ENCODE measurements around the gene TWIST2.

DNA sequence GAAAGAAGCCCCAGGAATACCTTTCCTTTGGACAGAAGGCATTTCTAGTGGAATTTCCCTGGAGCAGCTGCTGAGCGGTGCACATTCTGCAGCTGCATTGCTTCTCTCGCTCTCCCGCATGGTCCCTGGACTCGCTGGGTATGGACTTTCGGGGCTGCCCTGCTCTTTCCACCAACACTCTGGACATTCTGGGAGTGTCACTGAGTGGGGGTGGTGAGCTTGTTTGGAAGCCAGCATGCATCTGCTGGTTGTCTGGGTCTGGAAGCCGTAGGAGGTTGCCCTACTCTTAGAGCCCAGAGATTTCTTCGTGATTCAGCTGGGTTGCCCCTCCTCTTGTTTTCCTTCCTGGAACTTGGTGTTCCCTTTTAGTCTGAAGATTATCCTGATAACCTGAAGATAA lies 52.6 kb downstream of the TWIST2 start:
- TF ChIP-seq CREB1 (IDR thresholded peaks at IDR 0.05; ENCODE audit: low read depth) (no peak), TAF1 (IDR thresholded peaks at IDR 0.05; ENCODE audit: low read depth) (no peak), RAD21 (IDR thresholded peaks at IDR 0.05; ENCODE audit: low read depth) (no peak), CEBPB (IDR thresholded peaks at IDR 0.05) (no peak), YY1 (IDR thresholded peaks at IDR 0.05; ENCODE audit: low read depth) (no peak), EGR1 (IDR thresholded peaks at IDR 0.05) (no peak), EP300 (IDR thresholded peaks at IDR 0.05; ENCODE audit: borderline replicate concordance) (no peak), TEAD4 (IDR thresholded peaks at IDR 0.05) (no peak), TCF12 (IDR thresholded peaks at IDR 0.05; ENCODE audit: low read depth) (no peak), NFIC (IDR thresholded peaks at IDR 0.05) (no peak), FOXM1 (IDR thresholded peaks at IDR 0.05; ENCODE audit: borderline replicate concordance, low read depth) (no peak), ZBTB7A (IDR thresholded peaks at IDR 0.05; ENCODE audit: low read depth) (no peak)
- TF ChIP-seq, protein P1, sequence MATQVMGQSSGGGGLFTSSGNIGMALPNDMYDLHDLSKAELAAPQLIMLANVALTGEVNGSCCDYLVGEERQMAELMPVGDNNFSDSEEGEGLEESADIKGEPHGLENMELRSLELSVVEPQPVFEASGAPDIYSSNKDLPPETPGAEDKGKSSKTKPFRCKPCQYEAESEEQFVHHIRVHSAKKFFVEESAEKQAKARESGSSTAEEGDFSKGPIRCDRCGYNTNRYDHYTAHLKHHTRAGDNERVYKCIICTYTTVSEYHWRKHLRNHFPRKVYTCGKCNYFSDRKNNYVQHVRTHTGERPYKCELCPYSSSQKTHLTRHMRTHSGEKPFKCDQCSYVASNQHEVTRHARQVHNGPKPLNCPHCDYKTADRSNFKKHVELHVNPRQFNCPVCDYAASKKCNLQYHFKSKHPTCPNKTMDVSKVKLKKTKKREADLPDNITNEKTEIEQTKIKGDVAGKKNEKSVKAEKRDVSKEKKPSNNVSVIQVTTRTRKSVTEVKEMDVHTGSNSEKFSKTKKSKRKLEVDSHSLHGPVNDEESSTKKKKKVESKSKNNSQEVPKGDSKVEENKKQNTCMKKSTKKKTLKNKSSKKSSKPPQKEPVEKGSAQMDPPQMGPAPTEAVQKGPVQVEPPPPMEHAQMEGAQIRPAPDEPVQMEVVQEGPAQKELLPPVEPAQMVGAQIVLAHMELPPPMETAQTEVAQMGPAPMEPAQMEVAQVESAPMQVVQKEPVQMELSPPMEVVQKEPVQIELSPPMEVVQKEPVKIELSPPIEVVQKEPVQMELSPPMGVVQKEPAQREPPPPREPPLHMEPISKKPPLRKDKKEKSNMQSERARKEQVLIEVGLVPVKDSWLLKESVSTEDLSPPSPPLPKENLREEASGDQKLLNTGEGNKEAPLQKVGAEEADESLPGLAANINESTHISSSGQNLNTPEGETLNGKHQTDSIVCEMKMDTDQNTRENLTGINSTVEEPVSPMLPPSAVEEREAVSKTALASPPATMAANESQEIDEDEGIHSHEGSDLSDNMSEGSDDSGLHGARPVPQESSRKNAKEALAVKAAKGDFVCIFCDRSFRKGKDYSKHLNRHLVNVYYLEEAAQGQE (IDR thresholded peaks at IDR 0.05; ENCODE audit: low read depth): no peak
- TF ChIP-seq, protein P2, sequence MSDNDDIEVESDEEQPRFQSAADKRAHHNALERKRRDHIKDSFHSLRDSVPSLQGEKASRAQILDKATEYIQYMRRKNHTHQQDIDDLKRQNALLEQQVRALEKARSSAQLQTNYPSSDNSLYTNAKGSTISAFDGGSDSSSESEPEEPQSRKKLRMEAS (IDR thresholded peaks at IDR 0.05): no peak
